Measurements from ENCODE around the gene CALR.

Gene CALR

DNA sequence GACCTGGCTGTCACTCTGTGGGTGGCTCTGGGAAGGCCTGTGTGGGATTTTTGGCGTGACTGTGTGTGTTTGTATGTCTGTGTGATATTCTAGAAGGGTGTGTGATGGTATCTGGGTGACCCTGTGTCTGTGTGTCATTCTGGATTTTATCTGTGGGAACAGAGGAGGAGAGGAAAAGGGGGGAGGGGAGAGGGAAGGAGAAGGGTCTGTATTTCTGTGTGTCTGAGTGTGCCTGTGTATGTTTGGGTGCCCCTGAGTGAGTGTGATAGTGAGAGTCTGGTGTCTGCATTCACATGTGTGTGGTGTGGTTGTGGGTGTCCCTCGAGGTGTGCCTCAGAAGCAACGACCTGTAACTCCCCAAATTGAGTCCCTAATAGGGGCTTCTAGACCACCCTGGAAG lies 48.8 kb downstream of the CALR start:
- no peak for DNase-seq (ENCODE audit: extremely low read depth, low read depth)
- TF ChIP-seq, protein P1, sequence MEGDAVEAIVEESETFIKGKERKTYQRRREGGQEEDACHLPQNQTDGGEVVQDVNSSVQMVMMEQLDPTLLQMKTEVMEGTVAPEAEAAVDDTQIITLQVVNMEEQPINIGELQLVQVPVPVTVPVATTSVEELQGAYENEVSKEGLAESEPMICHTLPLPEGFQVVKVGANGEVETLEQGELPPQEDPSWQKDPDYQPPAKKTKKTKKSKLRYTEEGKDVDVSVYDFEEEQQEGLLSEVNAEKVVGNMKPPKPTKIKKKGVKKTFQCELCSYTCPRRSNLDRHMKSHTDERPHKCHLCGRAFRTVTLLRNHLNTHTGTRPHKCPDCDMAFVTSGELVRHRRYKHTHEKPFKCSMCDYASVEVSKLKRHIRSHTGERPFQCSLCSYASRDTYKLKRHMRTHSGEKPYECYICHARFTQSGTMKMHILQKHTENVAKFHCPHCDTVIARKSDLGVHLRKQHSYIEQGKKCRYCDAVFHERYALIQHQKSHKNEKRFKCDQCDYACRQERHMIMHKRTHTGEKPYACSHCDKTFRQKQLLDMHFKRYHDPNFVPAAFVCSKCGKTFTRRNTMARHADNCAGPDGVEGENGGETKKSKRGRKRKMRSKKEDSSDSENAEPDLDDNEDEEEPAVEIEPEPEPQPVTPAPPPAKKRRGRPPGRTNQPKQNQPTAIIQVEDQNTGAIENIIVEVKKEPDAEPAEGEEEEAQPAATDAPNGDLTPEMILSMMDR (IDR thresholded peaks at IDR 0.05; ENCODE audit: low read depth, low read length), result no peak

DNA sequence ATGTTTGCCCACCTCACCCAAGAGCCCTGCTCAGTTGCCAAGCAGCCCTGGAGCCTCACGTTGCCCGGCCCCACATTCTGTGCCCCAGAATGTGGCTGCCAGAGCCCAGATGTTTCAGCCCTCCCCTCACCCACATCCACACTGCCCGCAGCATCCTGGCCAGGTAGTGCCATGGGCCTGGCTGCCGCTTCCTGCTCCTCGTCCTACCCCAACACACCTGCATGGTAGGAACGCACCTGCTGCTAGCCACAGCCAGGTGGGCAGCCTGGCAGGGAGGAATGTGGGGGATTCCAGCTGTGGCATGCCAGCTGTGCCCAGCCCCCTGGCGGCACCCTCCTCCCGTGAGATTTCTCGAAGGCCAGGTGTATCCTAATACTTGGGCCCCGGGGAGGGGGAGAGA lies 49.4 kb downstream of the CALR start:
- TF ChIP-seq, protein P1 (IDR thresholded peaks at IDR 0.05; ENCODE audit: low read depth, low read length), result no peak
- no peak for DNase-seq (ENCODE audit: extremely low read depth, low read depth)

DNA sequence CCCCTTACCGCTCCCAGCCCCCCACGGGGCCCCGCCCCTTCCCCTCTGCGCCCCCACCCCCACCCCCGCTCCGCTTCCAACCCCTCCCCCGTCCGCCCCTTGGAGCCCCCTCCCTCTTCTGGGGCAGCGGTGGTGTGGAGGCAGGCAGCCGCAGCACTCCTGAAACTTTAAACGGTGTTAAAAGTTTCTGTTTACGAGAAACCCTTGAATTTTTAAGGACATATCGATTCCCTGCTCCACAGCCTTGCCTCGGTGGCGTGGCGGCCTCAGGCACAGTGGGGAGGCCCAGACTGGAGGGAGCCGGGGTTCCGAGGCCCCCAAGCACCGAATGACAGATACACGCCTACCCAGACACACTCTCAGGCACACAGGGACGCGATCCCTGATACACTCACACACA lies 52.0 kb downstream of the CALR start:
- TF ChIP-seq, protein P1 (IDR thresholded peaks at IDR 0.05; ENCODE audit: low read depth, low read length), result no peak
- DNase-seq (ENCODE audit: extremely low read depth, low read depth), result no peak

DNA sequence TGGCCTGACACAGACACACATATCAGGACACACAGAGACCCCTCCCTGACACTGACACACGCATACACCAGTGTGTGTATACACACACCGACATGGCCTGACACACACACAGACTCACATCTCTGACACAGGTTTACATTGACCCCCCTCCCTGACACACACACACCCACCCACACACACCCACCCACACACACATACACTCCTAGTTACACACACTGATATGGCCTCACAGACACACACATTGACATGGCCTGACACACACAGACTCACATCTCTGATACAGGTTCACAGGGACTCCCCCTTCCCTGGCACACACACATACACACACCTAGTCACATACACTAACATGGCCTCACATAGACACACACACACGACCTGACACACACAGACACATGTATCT lies 52.4 kb downstream of the CALR start:
- TF ChIP-seq, protein P1 (IDR thresholded peaks at IDR 0.05; ENCODE audit: low read depth, low read length), result no peak

DNA sequence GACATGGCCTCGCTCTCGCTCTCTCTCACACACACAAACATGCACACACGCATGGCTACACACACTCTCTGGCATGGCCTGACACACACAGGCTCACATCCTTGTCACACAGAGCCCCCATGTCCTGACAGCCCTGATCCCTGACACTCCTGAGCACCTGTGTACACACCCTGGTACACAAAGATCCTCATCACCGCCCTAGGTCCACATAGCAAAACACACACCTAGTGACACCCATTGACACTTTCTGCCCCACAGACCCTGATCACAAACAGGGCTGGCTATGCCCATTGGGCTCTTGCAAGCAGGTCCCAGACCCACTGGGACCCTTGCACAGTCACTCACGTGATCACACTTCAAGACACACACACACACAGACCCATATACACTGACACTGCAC lies 52.9 kb downstream of the CALR start:
- TF ChIP-seq, protein P1 (IDR thresholded peaks at IDR 0.05; ENCODE audit: low read depth, low read length), result no peak
- DNase-seq (ENCODE audit: extremely low read depth, low read depth), result no peak

More for the DNA sequence above, 52.4 kb downstream of the CALR start:
- no peak for DNase-seq (ENCODE audit: extremely low read depth, low read depth)

DNA sequence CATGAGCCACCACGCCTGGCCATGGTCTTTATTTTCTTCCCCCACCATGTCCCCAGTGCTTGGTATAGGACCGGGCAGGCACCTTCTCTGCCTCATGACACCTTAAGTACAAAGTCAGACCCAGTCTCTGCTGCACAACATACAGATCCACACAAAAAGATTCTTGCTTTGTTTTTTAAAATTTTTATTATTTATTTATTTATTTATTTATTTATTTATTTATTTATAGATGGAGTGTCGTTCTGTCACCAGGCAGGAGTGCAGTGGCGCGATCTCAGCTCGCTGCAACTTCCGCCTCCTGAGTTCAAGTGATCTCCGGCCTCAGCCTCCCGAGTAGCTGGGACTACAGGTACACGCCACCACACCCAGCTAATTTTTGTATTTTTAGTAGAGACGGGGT lies 54.3 kb downstream of the CALR start:
- TF ChIP-seq, protein P1 (IDR thresholded peaks at IDR 0.05; ENCODE audit: low read depth, low read length), result no peak
- no peak for DNase-seq (ENCODE audit: extremely low read depth, low read depth)

DNA sequence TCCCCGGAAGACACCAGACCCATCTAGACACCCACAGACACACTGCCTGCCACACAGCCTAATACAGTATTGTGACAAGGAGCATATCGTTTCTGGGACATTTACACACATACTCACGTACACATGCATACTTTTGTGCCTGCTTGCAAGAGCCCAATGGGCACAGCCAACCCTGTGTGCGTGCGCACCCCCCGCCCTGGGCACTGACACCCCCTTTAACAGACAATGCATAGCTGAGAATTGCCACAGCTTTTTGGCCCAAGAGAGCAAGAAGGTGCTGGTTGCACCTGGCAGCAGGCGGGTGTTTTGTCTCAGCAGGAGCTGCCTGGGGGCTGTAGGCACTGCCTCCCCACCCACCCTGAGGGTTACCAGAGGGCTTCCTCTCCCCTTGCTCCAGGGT lies 55.2 kb downstream of the CALR start:
- TF ChIP-seq, protein P1 (IDR thresholded peaks at IDR 0.05; ENCODE audit: low read depth, low read length), result no peak
- DNase-seq (ENCODE audit: extremely low read depth, low read depth), result no peak
